ENCODE measurements around the gene KPTN.

KPTN gene

GRCh38 chr19:47434088-47434487 lies 49.9 kb downstream of the KPTN start:
- no peak for DNase-seq (ENCODE audit: low read depth)

- no peak for DNase-seq (ENCODE audit: low read depth)
Observed at GRCh38 chr19:47433121-47433520, 50.9 kb downstream of the KPTN start.

- no peak for DNase-seq (ENCODE audit: low read depth)
Observed at GRCh38 chr19:47432499-47432898, 51.5 kb downstream of the KPTN start.

- no peak for DNase-seq (ENCODE audit: low read depth)
Observed at GRCh38 chr19:47432091-47432490, 51.9 kb downstream of the KPTN start.

GRCh38 chr19:47430041-47430802 lies 53.8 kb downstream of the KPTN start:
- no peak for DNase-seq (ENCODE audit: low read depth)

GRCh38 chr19:47429140-47429793 lies 54.8 kb downstream of the KPTN start:
- no peak for DNase-seq (ENCODE audit: low read depth)

- peak; percentile 52 for DNase-seq (ENCODE audit: low read depth)
Observed at GRCh38 chr19:47428177-47428894, 55.7 kb downstream of the KPTN start.

GRCh38 chr19:47427241-47428176 lies 56.5 kb downstream of the KPTN start:
- DNase-seq (ENCODE audit: low read depth): peak; percentile 38
